ENCODE measurements around the gene RABIF. TPM values are rescaled to one million over a fixed set of nuclear protein-coding genes. Genes with fewer than 3 reads are reported as not detected.
"Not testable (repeated sequence)": the region's sequence is repeated elsewhere in the genome, so short reads cannot be mapped to it uniquely, and the experiment has no call there.

RABIF gene
- 10 to 100 TPM in 3 of 4 donors, 1 to 10 TPM in 1; 5.1 to 11.2 (median 10.6) TPM for total RNA-seq

GRCh38 chr1:202888531-202889360 is at the start of gene RABIF:
RABIF (minus strand) TSS chr1:202889149; CDS start chr1:202889098, 51 bp downstream.
- Histone ChIP-seq H3K36me3 (peaks cover 30% of the 10 kb centered on the region), H3K9me3 (no peaks in the 10 kb centered on the region), H3K27ac (peak within 1 kb of the TSS; percentile 92), H3K4me1 (peaks cover 19% of the 10 kb centered on the region), H3K27me3 (no peaks in the 10 kb centered on the region), H3K4me3 (peak within 1 kb of the TSS; percentile 84)
- TF ChIP-seq POLR2A (IDR thresholded peaks at IDR 0.05) (peak in 1 of 2 donors; percentile 60), EP300 (IDR thresholded peaks at IDR 0.05) (no peak), CTCF (IDR thresholded peaks at IDR 0.05) (peak in 1 of 2 donors; percentile 23), POLR2AphosphoS5 (IDR thresholded peaks at IDR 0.05) (peak in 2 of 3 donors; percentile 69 to 83)
- DNase-seq (ENCODE audit: low spot score in 2 of 2), result peak; percentile 97
- WGBS, result 0% methylated on average over 19 of the region's 84 CpGs

- H3K36me3 ChIP-seq, result peaks cover 36% of the 10 kb centered on the region
- 54% methylated on average over 5 of the region's 5 CpGs for WGBS
- TF ChIP-seq POLR2AphosphoS5 (IDR thresholded peaks at IDR 0.05) (no peak), CTCF (IDR thresholded peaks at IDR 0.05) (no peak), EP300 (IDR thresholded peaks at IDR 0.05) (no peak), POLR2A (IDR thresholded peaks at IDR 0.05) (no peak)
- no peaks in the 10 kb centered on the region for H3K27me3 ChIP-seq
- H3K4me1 ChIP-seq, result peaks cover 21% of the 10 kb centered on the region
- no peak for DNase-seq (ENCODE audit: low spot score in 2 of 2)
- H3K27ac ChIP-seq, result no peak overlapping the region
- no peak overlapping the region for H3K4me3 ChIP-seq
- H3K9me3 ChIP-seq, result no peaks in the 10 kb centered on the region
Observed at GRCh38 chr1:202938287-202938925, 49.5 kb upstream of the RABIF start.

GRCh38 chr1:202936409-202936808 is 47.5 kb upstream of the RABIF start:
- H3K27ac ChIP-seq; DNase-seq (ENCODE audit: low spot score in 2 of 2); H3K4me3 ChIP-seq; H3K9me3 ChIP-seq; H3K27me3 ChIP-seq: not testable (repeated sequence)
- WGBS, result 87% methylated on average over 2 of the region's 6 CpGs
- Histone ChIP-seq H3K36me3 (peaks cover 16% of the 10 kb centered on the region), H3K4me1 (peaks cover 15% of the 10 kb centered on the region)

- Histone ChIP-seq H3K27ac (no peak overlapping the region), H3K9me3 (no peaks in the 10 kb centered on the region), H3K4me3 (no peak overlapping the region), H3K36me3 (peaks cover 10% of the 10 kb centered on the region), H3K27me3 (no peaks in the 10 kb centered on the region), H3K4me1 (peaks cover 12% of the 10 kb centered on the region)
- no peak for TF ChIP-seq POLR2AphosphoS5 (IDR thresholded peaks at IDR 0.05)
- no peak for TF ChIP-seq POLR2A (IDR thresholded peaks at IDR 0.05)
- no peak for TF ChIP-seq CTCF (IDR thresholded peaks at IDR 0.05)
- TF ChIP-seq EP300 (IDR thresholded peaks at IDR 0.05), result no peak
- DNase-seq (ENCODE audit: low spot score in 2 of 2), result no peak
- WGBS, result 73% methylated on average over 3 of the region's 3 CpGs
Observed at GRCh38 chr1:202935844-202936243, 46.9 kb upstream of the RABIF start.

GRCh38 chr1:202934755-202935154 is 45.8 kb upstream of the RABIF start:
- DNase-seq (ENCODE audit: low spot score in 2 of 2), result no peak
- no peak for TF ChIP-seq EP300 (IDR thresholded peaks at IDR 0.05)
- TF ChIP-seq POLR2A (IDR thresholded peaks at IDR 0.05), result no peak
- no peak for TF ChIP-seq CTCF (IDR thresholded peaks at IDR 0.05)
- no peak for TF ChIP-seq POLR2AphosphoS5 (IDR thresholded peaks at IDR 0.05)
- Histone ChIP-seq H3K4me3 (no peak overlapping the region), H3K9me3 (no peaks in the 10 kb centered on the region), H3K4me1 (peaks cover 12% of the 10 kb centered on the region), H3K36me3 (no peaks in the 10 kb centered on the region), H3K27me3 (no peaks in the 10 kb centered on the region), H3K27ac (no peak overlapping the region)
- 90% methylated on average over 3 of the region's 3 CpGs for WGBS

Data from suprapubic skin (tissue), 4 donors.